Mucosa of rectum (tissue), 2 donors: Measurements from ENCODE around the gene AGXT.

Source experiments
- H3K27ac ChIP-seq, 2 donors: one replicate each; pipeline ENCODE4 v1.7.0; 2013; ENCODE audit warnings: inconsistent platforms in 2 of 2, low read depth in 2 of 2, low read length in 2 of 2
- H3K27me3 ChIP-seq, 2 donors: one replicate each; pipeline ENCODE4 v1.7.0; 2013; ENCODE audit warnings: low read length in 2 of 2; ENCODE audit not compliant: control insufficient read depth in 2 of 2, insufficient read depth in 2 of 2
- H3K36me3 ChIP-seq, 2 donors: one replicate each; pipeline ENCODE4 v1.7.0; 2013; ENCODE audit warnings: low read length in 2 of 2; ENCODE audit not compliant: control insufficient read depth in 2 of 2, insufficient read depth in 2 of 2
- H3K4me1 ChIP-seq, 2 donors: one replicate each; pipeline ENCODE4 v1.7.0; 2013; ENCODE audit warnings: low read length in 2 of 2, mild to moderate bottlenecking in 1 of 2; ENCODE audit not compliant: control insufficient read depth in 2 of 2, insufficient read depth in 2 of 2
- H3K4me3 ChIP-seq, 2 donors: one replicate each; pipeline ENCODE4 v1.7.0; 2013; ENCODE audit warnings: low read length in 2 of 2
- H3K9ac ChIP-seq, 2 donors: one replicate each; pipeline ENCODE4 v1.7.0; 2013; ENCODE audit warnings: low read length in 2 of 2, low read depth in 1 of 2, mild to moderate bottlenecking in 1 of 2
- H3K9me3 ChIP-seq, 2 donors: one replicate each; pipeline ENCODE4 v1.7.0; 2013; ENCODE audit warnings: low read length in 2 of 2; ENCODE audit not compliant: control insufficient read depth in 2 of 2
- donor health status: healthy.
- donor health status: Normal muscosa, but diverticular disease.

AGXT gene

GRCh38 chr2:240899468-240899865 is 30.8 kb downstream of the AGXT start:
- H3K4me3 ChIP-seq = no peak overlapping the region
- H3K27ac ChIP-seq = no peak overlapping the region

GRCh38 chr2:240900141-240900860 is 31.7 kb downstream of the AGXT start:
- H3K9me3 ChIP-seq = no peaks in the 10 kb centered on the region
- peaks cover 4 to 21% of the 10 kb centered on the region in 2 donors for H3K4me1 ChIP-seq
- H3K4me3 ChIP-seq = no peak overlapping the region
- peaks cover 3 to 7% of the 10 kb centered on the region in 2 donors for H3K27me3 ChIP-seq
- no peaks in the 10 kb centered on the region for H3K36me3 ChIP-seq
- H3K9ac ChIP-seq = no peak overlapping the region
- H3K27ac ChIP-seq = no peak overlapping the region

More at GRCh38 chr2:240899468-240899865, 30.8 kb downstream of the AGXT start:
- H3K27me3 ChIP-seq = peaks cover 3 to 6% of the 10 kb centered on the region in 2 donors
- no peaks in the 10 kb centered on the region for H3K36me3 ChIP-seq
- H3K4me1 ChIP-seq = peaks cover 4 to 22% of the 10 kb centered on the region in 2 donors
- no peak overlapping the region for H3K9ac ChIP-seq
- H3K9me3 ChIP-seq = no peaks in the 10 kb centered on the region

- H3K9ac ChIP-seq = no peak overlapping the region
- no peaks in the 10 kb centered on the region for H3K9me3 ChIP-seq
- peaks cover 2 to 13% of the 10 kb centered on the region in 2 donors for H3K4me1 ChIP-seq
- H3K4me3 ChIP-seq = no peak overlapping the region
- peaks cover 11 to 21% of the 10 kb centered on the region in 2 donors for H3K27me3 ChIP-seq
- no peak overlapping the region for H3K27ac ChIP-seq
- no peaks in the 10 kb centered on the region for H3K36me3 ChIP-seq
Observed at GRCh38 chr2:240901986-240902614, 33.5 kb downstream of the AGXT start.

- Histone ChIP-seq H3K4me1 (peaks cover 0 to 9% of the 10 kb centered on the region in 2 donors), H3K36me3 (no peaks in the 10 kb centered on the region), H3K27ac (no peak overlapping the region), H3K4me3 (no peak overlapping the region), H3K27me3 (peaks cover 14 to 26% of the 10 kb centered on the region in 2 donors), H3K9ac (no peak overlapping the region), H3K9me3 (no peaks in the 10 kb centered on the region)
Observed at GRCh38 chr2:240902615-240903041, 34.0 kb downstream of the AGXT start.

GRCh38 chr2:240903191-240904060 is 34.8 kb downstream of the AGXT start:
- peaks cover 14 to 26% of the 10 kb centered on the region in 2 donors for H3K27me3 ChIP-seq
- H3K9me3 ChIP-seq = no peaks in the 10 kb centered on the region
- H3K27ac ChIP-seq = no peak overlapping the region
- peaks cover 0 to 9% of the 10 kb centered on the region in 2 donors for H3K4me1 ChIP-seq
- no peak overlapping the region for H3K4me3 ChIP-seq
- H3K36me3 ChIP-seq = no peaks in the 10 kb centered on the region
- H3K9ac ChIP-seq = no peak overlapping the region

- H3K9me3 ChIP-seq = no peaks in the 10 kb centered on the region
- no peak overlapping the region for H3K9ac ChIP-seq
- H3K27me3 ChIP-seq = peaks cover 14 to 29% of the 10 kb centered on the region in 2 donors
- no peak overlapping the region for H3K27ac ChIP-seq
- H3K4me1 ChIP-seq = peaks cover 0 to 9% of the 10 kb centered on the region in 2 donors
- no peaks in the 10 kb centered on the region for H3K36me3 ChIP-seq
- H3K4me3 ChIP-seq = no peak overlapping the region
Observed at GRCh38 chr2:240904216-240905175, 35.9 kb downstream of the AGXT start.

GRCh38 chr2:240905176-240905781 is 36.7 kb downstream of the AGXT start:
- Histone ChIP-seq H3K36me3 (no peaks in the 10 kb centered on the region), H3K9ac (no peak overlapping the region), H3K27ac (no peak overlapping the region), H3K4me3 (no peak overlapping the region), H3K4me1 (peaks cover 0 to 9% of the 10 kb centered on the region in 2 donors), H3K9me3 (no peaks in the 10 kb centered on the region), H3K27me3 (peaks cover 14 to 34% of the 10 kb centered on the region in 2 donors)

- H3K4me3 ChIP-seq = no peak within 1 kb of the TSS
- no peaks in the 10 kb centered on the region for H3K9me3 ChIP-seq
- no peaks in the 10 kb centered on the region for H3K36me3 ChIP-seq
- no peak within 1 kb of the TSS for H3K27ac ChIP-seq
- H3K9ac ChIP-seq = no peak within 1 kb of the TSS
- H3K27me3 ChIP-seq = peaks cover 14 to 34% of the 10 kb centered on the region in 2 donors
- H3K4me1 ChIP-seq = peaks cover 0 to 9% of the 10 kb centered on the region in 2 donors
Observed at GRCh38 chr2:240906141-240906910, 37.7 kb downstream of the AGXT start, which contains the start of gene CROCC2. Gene CROCC2 (plus strand): TSS chr2:240906336. CDS start chr2:240906514, 178 bp downstream.
